SU-DHL-6 (cell line): ENCODE data around the gene NCS1.

ENCODE experiments used
- H2AFZ ChIP-seq: fragments of 200-600 bp; sonication (generic); 2 replicates; pipeline ENCODE4 v1.6.1; 2014; ENCODE audit warnings: low read depth, mild to moderate bottlenecking, moderate library complexity, mixed read lengths, antibody characterized with exemption, low read length; ENCODE audit not compliant: severe bottlenecking
- H3F3A ChIP-seq: fragments of 200-600 bp; shearing (Covaris generic); 2 replicates; pipeline ENCODE4 v1.6.0; 2016; ENCODE audit warnings: antibody characterized with exemption, mild to moderate bottlenecking; ENCODE audit not compliant: insufficient read depth
- H3K27ac ChIP-seq: fragments of 200-600 bp; sonication (generic); 2 replicates; pipeline ENCODE4 v1.5.1; 2016; ENCODE audit warnings: low read depth, mild to moderate bottlenecking, low read length, moderate library complexity, mixed read lengths
- H3K27me3 ChIP-seq: fragments of 200-600 bp; sonication (generic), shearing (Covaris generic); 2 replicates; pipeline ENCODE4 v1.6.0; 2014; ENCODE audit warnings: mild to moderate bottlenecking, low read length
- H3K36me3 ChIP-seq: fragments of 200-600 bp; sonication (generic); 2 replicates; pipeline ENCODE4 v1.6.1; 2014; ENCODE audit warnings: mild to moderate bottlenecking, low read length, mixed read lengths
- H3K4me2 ChIP-seq: fragments of 300-600, 200-600 bp; shearing (Covaris generic), sonication (generic); 2 replicates; pipeline ENCODE4 v1.6.0; 2014; ENCODE audit warnings: low read length, low read depth, mild to moderate bottlenecking; ENCODE audit not compliant: poor library complexity, severe bottlenecking
- H3K4me3 ChIP-seq: fragments of 200-600 bp; sonication (generic); 2 replicates; pipeline ENCODE4 v1.5.1; 2014; ENCODE audit warnings: antibody characterized with exemption, low read length, mild to moderate bottlenecking, mixed read lengths; ENCODE audit not compliant: insufficient read depth, poor library complexity, severe bottlenecking
- H3K79me2 ChIP-seq: fragments of 200-600 bp; sonication (generic); 2 replicates; pipeline ENCODE4 v1.6.1; 2014; ENCODE audit warnings: mild to moderate bottlenecking, low read length, moderate library complexity; ENCODE audit not compliant: insufficient read depth
- H3K9ac ChIP-seq: fragments of 200-600 bp; sonication (generic); 2 replicates; pipeline ENCODE4 v1.7.0; 2014; ENCODE audit warnings: mild to moderate bottlenecking, low read length
- H3K9me2 ChIP-seq: fragments of 200-600 bp; sonication (generic); replicated peaks from 2 replicates; pipeline ENCODE4 v1.6.1; 2014; ENCODE audit warnings: low read length; ENCODE audit not compliant: insufficient read depth
- H3K9me3 ChIP-seq: fragments of 200-600 bp; sonication (generic); 2 replicates; pipeline ENCODE4 v1.6.1; 2014; ENCODE audit warnings: low read length, mixed read lengths; ENCODE audit not compliant: insufficient read depth
- H4K20me1 ChIP-seq: fragments of 200-600 bp; sonication (generic); 2 replicates; pipeline ENCODE4 v1.6.1; 2014; ENCODE audit warnings: low read depth, mild to moderate bottlenecking, antibody characterized with exemption, low read length, moderate library complexity, mixed read lengths
- EZH2phosphoT487 ChIP-seq: fragments of 200-600 bp; sonication (generic), shearing (Covaris generic); conservative IDR thresholded peaks from 2 replicates; pipeline ENCODE4 v1.6.1; 2018; ENCODE audit warnings: mild to moderate bottlenecking, antibody characterized with exemption, low read length, moderate library complexity, mixed read lengths
- TF ChIP-seq, protein P1 (sequence below): fragments of 200-600 bp; sonication (generic); IDR thresholded peaks from one replicate; pipeline ENCODE4 v1.5.1; 2017; ENCODE audit warnings: antibody characterized with exemption, mild to moderate bottlenecking, low read length, moderate library complexity; ENCODE audit not compliant: insufficient read depth, poor library complexity, severe bottlenecking

Gene NCS1

DNA sequence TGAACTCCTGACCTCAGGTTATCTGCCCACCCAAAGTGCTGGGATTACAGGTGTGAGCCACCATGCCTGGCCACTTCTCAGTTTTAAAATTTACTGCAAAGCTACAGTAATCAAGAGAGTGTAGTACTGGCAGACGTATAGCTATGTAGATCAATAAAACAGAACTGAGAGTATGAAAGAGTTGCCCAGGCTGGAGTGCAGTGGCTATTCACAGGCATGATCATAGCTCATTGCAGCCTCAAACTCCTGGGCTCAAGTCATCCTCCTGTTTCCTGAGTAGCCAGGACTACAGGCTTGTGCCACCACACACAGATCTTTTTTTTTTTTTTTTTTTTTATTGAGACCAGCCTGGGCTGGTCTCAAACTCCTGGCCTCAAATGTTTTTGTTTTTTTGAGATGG, 26.5 kb upstream of the NCS1 start:
- TF ChIP-seq EZH2phosphoT487: no peak
- TF ChIP-seq, protein P1, sequence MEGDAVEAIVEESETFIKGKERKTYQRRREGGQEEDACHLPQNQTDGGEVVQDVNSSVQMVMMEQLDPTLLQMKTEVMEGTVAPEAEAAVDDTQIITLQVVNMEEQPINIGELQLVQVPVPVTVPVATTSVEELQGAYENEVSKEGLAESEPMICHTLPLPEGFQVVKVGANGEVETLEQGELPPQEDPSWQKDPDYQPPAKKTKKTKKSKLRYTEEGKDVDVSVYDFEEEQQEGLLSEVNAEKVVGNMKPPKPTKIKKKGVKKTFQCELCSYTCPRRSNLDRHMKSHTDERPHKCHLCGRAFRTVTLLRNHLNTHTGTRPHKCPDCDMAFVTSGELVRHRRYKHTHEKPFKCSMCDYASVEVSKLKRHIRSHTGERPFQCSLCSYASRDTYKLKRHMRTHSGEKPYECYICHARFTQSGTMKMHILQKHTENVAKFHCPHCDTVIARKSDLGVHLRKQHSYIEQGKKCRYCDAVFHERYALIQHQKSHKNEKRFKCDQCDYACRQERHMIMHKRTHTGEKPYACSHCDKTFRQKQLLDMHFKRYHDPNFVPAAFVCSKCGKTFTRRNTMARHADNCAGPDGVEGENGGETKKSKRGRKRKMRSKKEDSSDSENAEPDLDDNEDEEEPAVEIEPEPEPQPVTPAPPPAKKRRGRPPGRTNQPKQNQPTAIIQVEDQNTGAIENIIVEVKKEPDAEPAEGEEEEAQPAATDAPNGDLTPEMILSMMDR: no peak

DNA sequence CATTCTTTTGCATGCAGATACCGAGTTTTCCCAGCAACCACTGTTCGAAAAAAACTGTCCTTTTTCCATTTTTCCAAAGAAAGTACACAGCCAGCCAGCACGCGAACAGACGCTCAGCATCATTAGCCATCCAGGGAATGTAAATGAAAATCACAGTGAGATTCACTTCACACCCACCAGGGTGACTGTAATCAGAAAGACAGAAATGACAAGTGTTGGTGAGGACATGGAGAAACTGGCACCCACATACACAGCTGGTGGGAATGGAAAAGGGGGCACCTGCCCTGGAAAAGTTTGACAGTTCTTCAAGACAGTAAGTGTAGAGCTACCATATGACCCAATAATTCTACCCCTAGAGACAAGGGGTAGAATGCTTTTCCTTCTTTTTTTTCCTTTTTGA, 25.0 kb upstream of the NCS1 start:
- H4K20me1 ChIP-seq: no peaks in the 10 kb centered on the region
- no peak overlapping the region for H3K27ac ChIP-seq
- no peak overlapping the region for H2AFZ ChIP-seq
- no peaks in the 10 kb centered on the region for H3K27me3 ChIP-seq
- H3K9me3 ChIP-seq: no peaks in the 10 kb centered on the region
- TF ChIP-seq EZH2phosphoT487: no peak
- TF ChIP-seq, protein P1: no peak
- H3K9me2 ChIP-seq: no peaks in the 10 kb centered on the region
- H3F3A ChIP-seq: no peaks in the 10 kb centered on the region
- no peak overlapping the region for H3K4me3 ChIP-seq
- H3K36me3 ChIP-seq: no peaks in the 10 kb centered on the region
- no peak overlapping the region for H3K4me2 ChIP-seq
- no peaks in the 10 kb centered on the region for H3K79me2 ChIP-seq
- H3K9ac ChIP-seq: no peak overlapping the region

More for the DNA sequence above, 26.5 kb upstream of the NCS1 start:
- H3K9ac ChIP-seq: no peak overlapping the region
- H3K9me3 ChIP-seq: no peaks in the 10 kb centered on the region
- no peak overlapping the region for H3K27ac ChIP-seq
- no peaks in the 10 kb centered on the region for H3K36me3 ChIP-seq
- H4K20me1 ChIP-seq: no peaks in the 10 kb centered on the region
- H2AFZ ChIP-seq: no peak overlapping the region
- H3K9me2 ChIP-seq: no peaks in the 10 kb centered on the region
- no peaks in the 10 kb centered on the region for H3F3A ChIP-seq
- H3K79me2 ChIP-seq: no peaks in the 10 kb centered on the region
- no peak overlapping the region for H3K4me2 ChIP-seq
- no peaks in the 10 kb centered on the region for H3K27me3 ChIP-seq
- H3K4me3 ChIP-seq: no peak overlapping the region

DNA sequence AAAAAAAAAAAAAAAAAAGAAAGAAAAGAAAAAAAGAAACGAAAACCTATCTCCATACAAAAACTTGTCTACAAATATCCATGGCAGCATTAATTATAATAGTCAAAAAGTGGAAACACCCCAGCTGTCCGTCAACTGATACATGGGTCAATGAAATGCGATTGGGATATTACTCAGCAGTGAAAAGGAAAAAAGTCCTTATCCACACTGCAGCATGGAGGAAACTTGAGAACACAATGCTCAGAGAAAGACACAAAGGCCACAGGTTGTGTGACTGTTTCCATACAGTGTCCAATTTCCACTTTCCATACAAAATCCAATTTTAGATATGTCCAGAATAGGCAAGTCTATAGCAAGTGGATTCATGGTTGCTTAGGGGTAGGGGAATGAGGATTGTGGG, 24.3 kb upstream of the NCS1 start:
- no peaks in the 10 kb centered on the region for H3K9me2 ChIP-seq
- no peaks in the 10 kb centered on the region for H3K27me3 ChIP-seq
- no peaks in the 10 kb centered on the region for H3K9me3 ChIP-seq
- H3K27ac ChIP-seq: no peak overlapping the region
- H3K9ac ChIP-seq: no peak overlapping the region
- H3K79me2 ChIP-seq: no peaks in the 10 kb centered on the region
- no peak overlapping the region for H3K4me3 ChIP-seq
- no peaks in the 10 kb centered on the region for H3K36me3 ChIP-seq
- no peak overlapping the region for H3K4me2 ChIP-seq
- no peak overlapping the region for H2AFZ ChIP-seq
- no peaks in the 10 kb centered on the region for H3F3A ChIP-seq
- no peaks in the 10 kb centered on the region for H4K20me1 ChIP-seq
- TF ChIP-seq, protein P1: no peak
- TF ChIP-seq EZH2phosphoT487: no peak

DNA sequence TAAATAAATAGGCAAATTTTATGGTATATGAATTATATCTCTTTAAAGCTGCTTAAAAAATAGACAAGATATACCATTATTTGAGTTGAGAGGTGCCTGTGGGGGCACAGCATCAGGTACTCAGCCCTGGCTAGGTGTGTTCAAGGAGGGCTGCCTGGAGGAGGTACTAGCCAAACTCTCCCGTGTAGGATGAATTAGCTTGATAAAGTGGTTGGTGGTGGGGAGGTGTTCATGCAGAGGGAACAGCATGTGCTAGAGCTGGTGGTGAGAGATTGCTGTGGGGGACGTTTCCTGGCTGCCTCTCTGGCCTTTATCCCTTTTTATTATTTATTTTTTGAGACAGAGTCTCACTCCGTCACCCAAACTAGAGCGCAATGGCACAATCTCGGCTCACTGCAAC, 23.2 kb upstream of the NCS1 start:
- H3F3A ChIP-seq: no peaks in the 10 kb centered on the region
- no peaks in the 10 kb centered on the region for H3K36me3 ChIP-seq
- H3K9ac ChIP-seq: no peak overlapping the region
- H3K79me2 ChIP-seq: no peaks in the 10 kb centered on the region
- no peak overlapping the region for H3K4me3 ChIP-seq
- H2AFZ ChIP-seq: no peak overlapping the region
- H4K20me1 ChIP-seq: no peaks in the 10 kb centered on the region
- TF ChIP-seq, protein P1: no peak
- TF ChIP-seq EZH2phosphoT487: no peak
- H3K27me3 ChIP-seq: no peaks in the 10 kb centered on the region
- H3K9me2 ChIP-seq: no peaks in the 10 kb centered on the region
- no peaks in the 10 kb centered on the region for H3K9me3 ChIP-seq
- H3K27ac ChIP-seq: no peak overlapping the region
- no peak overlapping the region for H3K4me2 ChIP-seq
